CD14-positive monocyte (primary cell): ENCODE measurements around the gene TXNRD2. TPM values are rescaled to one million over a fixed set of nuclear protein-coding genes. Genes with fewer than 3 reads are reported as not detected.
A peak's percentile ranks its signal among the peaks of the same experiment; 100 is the strongest.

Experiments
- DNase-seq, 3 donors: peaks; one replicate each; pipeline ENCODE4 v3.0.0-alpha.2; 2011 to 2022
- H2AFZ ChIP-seq: 2 replicates; pipeline ENCODE4 v1.6.0; 2012; ENCODE audit warnings: mild to moderate bottlenecking, low read depth, low read length, inconsistent platforms; ENCODE audit not compliant: insufficient read depth, poor library complexity, severe bottlenecking
- H3K27ac ChIP-seq, 2 donors: 1 replicate in 1 of 2; 2 replicates in 1 of 2; pipeline ENCODE4 v1.5.1; 2012 to 2013; ENCODE audit warnings: low read length in 2 of 2, control low read depth in 1 of 2, inconsistent platforms in 1 of 2, low read depth in 1 of 2, mild to moderate bottlenecking in 1 of 2
- H3K27me3 ChIP-seq, 2 donors: one replicate each; pipeline versions ENCODE4 v1.6.0 to v1.6.1; 2011 to 2013; ENCODE audit warnings: low read length in 2 of 2; ENCODE audit not compliant: control insufficient read depth in 2 of 2, insufficient read depth in 2 of 2
- H3K36me3 ChIP-seq, 2 donors: replicated peaks in 1 of 2; 1 replicate in 1 of 2; 2 replicates in 1 of 2; pipeline versions ENCODE4 v1.5.1 to v1.6.1; 2012 to 2013; ENCODE audit warnings: low read length in 2 of 2, control low read depth in 1 of 2, inconsistent platforms in 1 of 2, mild to moderate bottlenecking in 1 of 2; ENCODE audit not compliant: insufficient read depth in 2 of 2, control insufficient read depth in 1 of 2
- H3K4me1 ChIP-seq, 2 donors: 1 replicate in 1 of 2; 2 replicates in 1 of 2; pipeline versions ENCODE4 v1.5.1 to v1.6.1; 2012 to 2013; ENCODE audit warnings: low read length in 2 of 2, control low read depth in 1 of 2, inconsistent platforms in 1 of 2, mild to moderate bottlenecking in 1 of 2, moderate library complexity in 1 of 2; ENCODE audit not compliant: insufficient read depth in 2 of 2, control insufficient read depth in 1 of 2
- H3K4me2 ChIP-seq: replicated peaks from 2 replicates; pipeline ENCODE3; 2012; ENCODE audit warnings: low read length, moderate library complexity, mild to moderate bottlenecking; ENCODE audit not compliant: poor library complexity, severe bottlenecking; ENCODE audit errors: extremely low read depth
- H3K4me3 ChIP-seq, 3 experiments: fragments of 200-600 bp in 1 of 3; sonication (generic) in 1 of 3; replicated peaks in 1 of 3; 1 replicate in 2 of 3; 2 replicates in 1 of 3; pipeline ENCODE4 v1.5.1; 2011 to 2013; ENCODE audit warnings: low read length in 3 of 3, mild to moderate bottlenecking in 3 of 3, control low read depth in 2 of 3, low read depth in 2 of 3, inconsistent platforms in 1 of 3, moderate library complexity in 1 of 3
- H3K79me2 ChIP-seq: 2 replicates; pipeline ENCODE4 v1.6.0; 2012; ENCODE audit warnings: mild to moderate bottlenecking, control low read depth, inconsistent platforms, low read length, moderate library complexity; ENCODE audit not compliant: insufficient read depth
- H3K9ac ChIP-seq: 2 replicates; pipeline ENCODE4 v1.6.0; 2017; ENCODE audit warnings: low read length, mild to moderate bottlenecking; ENCODE audit not compliant: insufficient read depth, poor library complexity, severe bottlenecking
- H3K9me3 ChIP-seq, 2 donors: replicated peaks in 1 of 2; 1 replicate in 1 of 2; 2 replicates in 1 of 2; pipeline versions ENCODE4 v1.5.1 to v1.6.1; 2012 to 2013; ENCODE audit warnings: low read length in 2 of 2, control low read depth in 1 of 2; ENCODE audit not compliant: control insufficient read depth in 1 of 2, insufficient read depth in 1 of 2
- H4K20me1 ChIP-seq: 2 replicates; pipeline ENCODE4 v1.6.0; 2012; ENCODE audit warnings: mild to moderate bottlenecking, low read length, control low read depth, moderate library complexity; ENCODE audit not compliant: insufficient read depth
- H3K27ac Mint-ChIP-seq, 7 donors: one replicate each; pipeline ENCODE4 v1.8.0; 2020; ENCODE audit warnings: mild to moderate bottlenecking in 7 of 7, mixed read lengths in 7 of 7, moderate library complexity in 6 of 7, inconsistent platforms in 2 of 7
- H3K27me3 Mint-ChIP-seq, 3 donors: one replicate each; pipeline ENCODE4 v1.8.0; 2021 to 2022; ENCODE audit warnings: low read depth in 3 of 3, mild to moderate bottlenecking in 3 of 3, mixed read lengths in 3 of 3, moderate library complexity in 3 of 3, inconsistent platforms in 1 of 3
- H3K36me3 Mint-ChIP-seq, 2 donors: one replicate each; pipeline ENCODE4 v1.8.0; 2020; ENCODE audit warnings: mixed read lengths in 2 of 2, inconsistent platforms in 1 of 2, mild to moderate bottlenecking in 1 of 2
- H3K4me1 Mint-ChIP-seq: one replicate; pipeline ENCODE4 v1.8.0; 2020; ENCODE audit warnings: mild to moderate bottlenecking, mixed read lengths
- H3K4me3 Mint-ChIP-seq, 2 donors: one replicate each; pipeline ENCODE4 v1.8.0; 2020; ENCODE audit warnings: mild to moderate bottlenecking in 2 of 2, mixed read lengths in 2 of 2, moderate library complexity in 1 of 2
- H3K9me3 Mint-ChIP-seq, 7 donors: one replicate each; pipeline ENCODE4 v1.8.0; 2020 to 2022; ENCODE audit warnings: mixed read lengths in 7 of 7, mild to moderate bottlenecking in 6 of 7, moderate library complexity in 6 of 7, inconsistent platforms in 2 of 7
- CTCF ChIP-seq: fragments of 200-600 bp; IDR thresholded peaks from one replicate; pipeline ENCODE4 v1.8.0; 2022; ENCODE audit warnings: antibody characterized with exemption, mild to moderate bottlenecking
- WGBS: methylation state at CpG from one replicate; pipeline ENCODE4 v1.1.5; 2013; ENCODE audit warnings: missing lambda C conversion rate; ENCODE audit not compliant: insufficient coverage; 5-methylcytosine and 5-hydroxymethylcytosine counted together
- intact Hi-C, 2 donors: fragments of 100-400 bp; cut with micrococcal nuclease; formaldehyde crosslinking; loops; one replicate each; pipeline versions ENCODE4 v1.15.0 to v1.15.1; 2023
- polyA plus RNA-seq, 3 donors: library from polyadenylated mRNA; depleted of rRNA in 1 of 3; unstranded in 2 of 3; stranded (reverse) in 1 of 3; fragments of 300-500 nt in 2 of 3; fragments of >200 nt in 1 of 3; fragmentation: Illumina TruSeq in 2 of 3; gene quantifications; 1 replicate in 2 of 3; 2 replicates in 1 of 3; pipeline ENCODE4 v1.2.3, GENCODE V29; 2012 to 2021

TXNRD2 gene
- polyA plus RNA-seq, 3 donors, result 24.9 to 54.9 (median 30.8) TPM

- H4K20me1 ChIP-seq, result no peaks in the 10 kb centered on the region
- no peak for TF ChIP-seq CTCF
- no peak for DNase-seq
- no peaks in the 10 kb centered on the region for H3K4me1 ChIP-seq
- H3K9me3 Mint-ChIP-seq, result no peaks in the 10 kb centered on the region
- H3K27me3 Mint-ChIP-seq, result no peaks in the 10 kb centered on the region
- no peak overlapping the region for H3K4me3 Mint-ChIP-seq
- H3K4me1 Mint-ChIP-seq, result no peaks in the 10 kb centered on the region
- H3K27ac ChIP-seq, result no peak overlapping the region
- H3K36me3 Mint-ChIP-seq, result peaks cover 7 to 43% of the 10 kb centered on the region in 2 donors
- H2AFZ ChIP-seq, result no peak overlapping the region
- H3K4me3 ChIP-seq, result no peak overlapping the region
- no peak overlapping the region for H3K9ac ChIP-seq
- H3K9me3 ChIP-seq, result no peaks in the 10 kb centered on the region
- H3K36me3 ChIP-seq, result peaks cover 24 to 54% of the 10 kb centered on the region in 2 donors
- H3K79me2 ChIP-seq, result no peaks in the 10 kb centered on the region
- WGBS, result 96% methylated on average over 10 of the region's 12 CpGs
- intact Hi-C loops, result no loop called here
- no peak overlapping the region for H3K4me2 ChIP-seq
- no peak overlapping the region for H3K27ac Mint-ChIP-seq
- no peaks in the 10 kb centered on the region for H3K27me3 ChIP-seq
Observed at GRCh38 chr22:19875061-19875530, 66.5 kb downstream of the TXNRD2 start.

GRCh38 chr22:19874307-19875060, 67.1 kb downstream of the TXNRD2 start:
- TF ChIP-seq CTCF, result no peak
- peaks cover 5 to 37% of the 10 kb centered on the region in 2 donors for H3K36me3 Mint-ChIP-seq
- H3K27ac ChIP-seq, result no peak overlapping the region
- no peak overlapping the region for H3K4me3 ChIP-seq
- H4K20me1 ChIP-seq, result no peaks in the 10 kb centered on the region
- H3K4me3 Mint-ChIP-seq, result no peak overlapping the region
- H3K27me3 Mint-ChIP-seq, result no peaks in the 10 kb centered on the region
- no peaks in the 10 kb centered on the region for H3K4me1 Mint-ChIP-seq
- H3K4me2 ChIP-seq, result no peak overlapping the region
- no peak overlapping the region for H2AFZ ChIP-seq
- H3K9me3 Mint-ChIP-seq, result no peaks in the 10 kb centered on the region
- WGBS, result 93% methylated on average over 26 of the region's 27 CpGs
- intact Hi-C loops, result no loop called here
- no peaks in the 10 kb centered on the region for H3K9me3 ChIP-seq
- H3K79me2 ChIP-seq, result no peaks in the 10 kb centered on the region
- peak overlapping the region in 1 of 7 donors; percentile 19 for H3K27ac Mint-ChIP-seq
- H3K9ac ChIP-seq, result no peak overlapping the region
- H3K4me1 ChIP-seq, result no peaks in the 10 kb centered on the region
- DNase-seq, result no peak
- H3K27me3 ChIP-seq, result no peaks in the 10 kb centered on the region
- H3K36me3 ChIP-seq, result peaks cover 21 to 49% of the 10 kb centered on the region in 2 donors
